H9 (cell line): ENCODE measurements around the gene MAP4K3. TPM values are rescaled to one million over a fixed set of nuclear protein-coding genes. Genes with fewer than 3 reads are reported as not detected.

Experiments used
- DNase-seq: peaks from one replicate; pipeline ENCODE4 v3.0.0-alpha.2; 2017
- H2AFZ ChIP-seq: one replicate; pipeline ENCODE4 v1.6.1; 2013; ENCODE audit warnings: mild to moderate bottlenecking, low read length, control low read depth, moderate library complexity
- H2AK5ac ChIP-seq: 2 replicates; pipeline ENCODE4 v1.6.1; 2013; ENCODE audit warnings: low read length, control low read depth, mixed read lengths; ENCODE audit not compliant: insufficient read length
- H2BK120ac ChIP-seq: one replicate; pipeline ENCODE4 v1.6.1; 2013; ENCODE audit warnings: low read depth, mild to moderate bottlenecking, low read length, control low read depth, inconsistent platforms; ENCODE audit not compliant: poor library complexity, severe bottlenecking
- H2BK12ac ChIP-seq: 2 replicates; pipeline ENCODE4 v1.6.1; 2013; ENCODE audit warnings: low read length, control low read depth, mixed read lengths, low read depth; ENCODE audit not compliant: insufficient read length
- H2BK15ac ChIP-seq: 2 replicates; pipeline ENCODE4 v1.6.1; 2013; ENCODE audit warnings: low read depth, low read length, control low read depth
- H2BK20ac ChIP-seq: one replicate; pipeline ENCODE4 v1.6.1; 2013; ENCODE audit warnings: low read depth, mild to moderate bottlenecking, low read length, control low read depth, inconsistent platforms; ENCODE audit not compliant: poor library complexity, severe bottlenecking
- H2BK5ac ChIP-seq: 2 replicates; pipeline ENCODE4 v1.6.1; 2013; ENCODE audit warnings: low read length, control low read depth, mixed read lengths; ENCODE audit not compliant: insufficient read length
- H3K14ac ChIP-seq: 2 replicates; pipeline ENCODE4 v1.6.1; 2013; ENCODE audit warnings: low read length, control low read depth; ENCODE audit not compliant: insufficient read depth
- H3K18ac ChIP-seq: 2 replicates; pipeline ENCODE4 v1.6.1; 2013; ENCODE audit warnings: low read depth, mild to moderate bottlenecking, mixed read lengths, low read length, control low read depth; ENCODE audit not compliant: insufficient read length
- H3K23ac ChIP-seq: 2 replicates; pipeline ENCODE4 v1.6.1; 2013; ENCODE audit warnings: low read length, control low read depth, mixed read lengths, low read depth; ENCODE audit not compliant: insufficient read length
- H3K23me2 ChIP-seq: 2 replicates; pipeline ENCODE4 v1.6.1; 2013; ENCODE audit warnings: low read depth, mild to moderate bottlenecking, mixed read lengths, low read length, control low read depth; ENCODE audit not compliant: insufficient read length, poor library complexity, severe bottlenecking
- H3K27ac ChIP-seq: 2 replicates; pipeline ENCODE4 v1.5.1; 2013; ENCODE audit warnings: low read length, control low read depth, mixed read lengths, low read depth; ENCODE audit not compliant: insufficient read length
- H3K27me3 ChIP-seq: 2 replicates; pipeline ENCODE4 v1.6.1; 2013; ENCODE audit warnings: low read length, control low read depth, inconsistent platforms; ENCODE audit not compliant: insufficient read depth
- H3K4ac ChIP-seq: 2 replicates; pipeline ENCODE4 v1.6.1; 2013; ENCODE audit warnings: low read depth, mild to moderate bottlenecking, control low read depth, inconsistent platforms, low read length, moderate library complexity
- H3K4me1 ChIP-seq: 2 replicates; pipeline ENCODE4 v1.6.1; 2013; ENCODE audit warnings: low read length, control low read depth, inconsistent platforms; ENCODE audit not compliant: insufficient read depth
- H3K4me2 ChIP-seq: 2 replicates; pipeline ENCODE4 v1.6.1; 2013; ENCODE audit warnings: low read length, control low read depth, mixed read lengths; ENCODE audit not compliant: insufficient read length, insufficient read depth
- H3K56ac ChIP-seq: 2 replicates; pipeline ENCODE4 v1.6.1; 2013; ENCODE audit warnings: low read depth, mild to moderate bottlenecking, mixed read lengths, low read length, control low read depth; ENCODE audit not compliant: insufficient read length
- H3K79me1 ChIP-seq: 2 replicates; pipeline ENCODE4 v1.6.1; 2013; ENCODE audit warnings: low read depth, mild to moderate bottlenecking, moderate library complexity, low read length, control low read depth, inconsistent platforms; ENCODE audit not compliant: insufficient read depth, poor library complexity, severe bottlenecking
- H3K79me2 ChIP-seq: 2 replicates; pipeline ENCODE4 v1.6.1; 2013; ENCODE audit warnings: low read length, control low read depth, inconsistent platforms; ENCODE audit not compliant: insufficient read depth
- H3K9ac ChIP-seq: 2 replicates; pipeline ENCODE4 v1.6.1; 2013; ENCODE audit warnings: low read length, control low read depth, mixed read lengths; ENCODE audit not compliant: insufficient read length; ENCODE audit errors: extremely low read depth
- H3K9me3 ChIP-seq: one replicate; pipeline ENCODE4 v1.6.1; 2013; ENCODE audit warnings: low read depth, low read length, inconsistent platforms; ENCODE audit not compliant: control insufficient read depth
- H3T11ph ChIP-seq: one replicate; pipeline ENCODE4 v1.6.1; 2013; ENCODE audit warnings: mild to moderate bottlenecking, low read length, control low read depth, inconsistent platforms
- H4K20me1 ChIP-seq: one replicate; pipeline ENCODE4 v1.6.1; 2013; ENCODE audit not compliant: control insufficient read depth, insufficient read length, insufficient read depth
- H4K5ac ChIP-seq: 2 replicates; pipeline ENCODE4 v1.6.1; 2013; ENCODE audit warnings: low read depth, mild to moderate bottlenecking, mixed read lengths, low read length, control low read depth; ENCODE audit not compliant: insufficient read length
- H4K8ac ChIP-seq: replicated peaks from 2 replicates; pipeline ENCODE4 v1.6.1; 2013; ENCODE audit warnings: low read length, control low read depth, mixed read lengths, low read depth; ENCODE audit not compliant: insufficient read length
- H4K91ac ChIP-seq: 2 replicates; pipeline ENCODE4 v1.6.1; 2013; ENCODE audit warnings: low read depth, mild to moderate bottlenecking, moderate library complexity, mixed read lengths, low read length, control low read depth; ENCODE audit not compliant: insufficient read length
- H3K27ac Mint-ChIP-seq, 3 experiments: 2 replicates in 2 of 3; 3 replicates in 1 of 3; pipeline ENCODE4 v1.8.0; 2020 to 2021; ENCODE audit warnings: mixed read lengths in 3 of 3, mild to moderate bottlenecking in 1 of 3, moderate library complexity in 1 of 3
- H3K27me3 Mint-ChIP-seq: 2 replicates; pipeline ENCODE4 v1.8.0; 2021; ENCODE audit warnings: low read depth, mild to moderate bottlenecking, moderate library complexity, mixed read lengths
- H3K36me3 Mint-ChIP-seq, 3 experiments: 2 replicates in 2 of 3; 3 replicates in 1 of 3; pipeline ENCODE4 v1.8.0; 2020 to 2021; ENCODE audit warnings: low read depth in 3 of 3, mixed read lengths in 3 of 3; ENCODE audit not compliant: insufficient read depth in 1 of 3
- H3K4me1 Mint-ChIP-seq, 2 experiments: 2 replicates each; pipeline ENCODE4 v1.8.0; 2020; ENCODE audit warnings: mixed read lengths in 2 of 2
- H3K4me3 Mint-ChIP-seq, 2 experiments: 2 replicates in 1 of 2; 3 replicates in 1 of 2; pipeline ENCODE4 v1.8.0; 2020 to 2021; ENCODE audit warnings: mild to moderate bottlenecking in 2 of 2, mixed read lengths in 2 of 2, moderate library complexity in 1 of 2
- H3K9me3 Mint-ChIP-seq, 2 experiments: 2 replicates in 1 of 2; 3 replicates in 1 of 2; pipeline ENCODE4 v1.8.0; 2020; ENCODE audit warnings: mild to moderate bottlenecking in 2 of 2, mixed read lengths in 2 of 2, moderate library complexity in 1 of 2
- CTCF ChIP-seq: fragments of 200-600 bp; sonication (generic); conservative IDR thresholded peaks from 3 replicates; pipeline ENCODE4 v1.8.0; 2021; ENCODE audit warnings: antibody characterized with exemption, mild to moderate bottlenecking
- WGBS: extraction: QIAGEN DNeasy Blood & Tissue Kit; methylation state at CpG from one replicate; pipeline ENCODE4 v1.1.7; 2013; ENCODE audit warnings: missing lambda C conversion rate, low lambda C conversion rate, mixed read lengths; ENCODE audit not compliant: insufficient read length; ENCODE audit errors: extremely low coverage; 5-methylcytosine and 5-hydroxymethylcytosine counted together
- total RNA-seq: library from RNA; stranded (reverse); gene quantifications from 2 replicates; pipeline ENCODE4 v1.2.1, GENCODE V29; 2021

The MAP4K3 gene
- total RNA-seq, 1 experiment from 2014 or later = 37.9 TPM

DNA sequence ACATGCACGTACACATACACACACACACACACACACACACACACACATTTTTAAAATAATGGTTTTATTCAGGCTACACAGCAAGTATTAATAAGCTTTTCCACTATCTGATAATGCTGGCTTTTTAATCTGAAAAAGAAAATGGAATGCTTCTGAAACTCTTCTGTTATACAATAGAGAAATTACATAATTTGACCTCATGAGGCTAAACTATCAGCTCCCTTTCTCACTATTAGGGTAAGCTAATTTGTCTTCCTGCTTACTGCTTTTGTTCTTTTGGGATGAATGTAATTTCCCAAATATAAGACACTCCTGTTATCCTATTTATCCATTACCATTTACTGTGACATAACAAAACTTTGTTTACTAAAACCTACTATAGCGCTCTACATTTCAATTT lies 41.8 kb downstream of the MAP4K3 start:
- Histone ChIP-seq H3K4me1 (peaks cover 2% of the 10 kb centered on the region; the same call in 1 of the 2 replicates), H2AK5ac (no peak overlapping the region), H3K79me1 (peaks cover 5% of the 10 kb centered on the region), H3K9ac (no peak overlapping the region), H3K18ac (no peak overlapping the region), H2BK15ac (no peak overlapping the region), H3K9me3 (no peaks in the 10 kb centered on the region), H2BK120ac (no peak overlapping the region), H3K27ac (no peak overlapping the region), H2AFZ (no peak overlapping the region), H4K91ac (no peak overlapping the region), H3K14ac (no peak overlapping the region), H3T11ph (no peak overlapping the region), H3K79me2 (peaks cover 22% of the 10 kb centered on the region; the same call in 1 of the 2 replicates), H3K23ac (no peak overlapping the region), H3K27me3 (no peaks in the 10 kb centered on the region), H4K5ac (no peak overlapping the region), H4K20me1 (no peaks in the 10 kb centered on the region), H4K8ac (no peak overlapping the region), H3K4me2 (no peak overlapping the region), H3K4ac (no peak overlapping the region), H2BK20ac (no peak overlapping the region), H3K23me2 (no peaks in the 10 kb centered on the region), H2BK5ac (no peak overlapping the region), H2BK12ac (no peak overlapping the region), H3K56ac (no peak overlapping the region)
- Mint-ChIP-seq H3K4me1 (peaks cover 20 to 29% of the 10 kb centered on the region in 2 experiments), H3K27ac (no peak overlapping the region), H3K4me3 (no peak overlapping the region), H3K27me3 (no peaks in the 10 kb centered on the region), H3K36me3 (peaks cover 0 to 6% (median 3%) of the 10 kb centered on the region in 3 experiments; a peak in 5 of 7 replicates), H3K9me3 (no peaks in the 10 kb centered on the region)
- no peak for TF ChIP-seq CTCF
- WGBS = 100% methylated on average over 1 of the region's 2 CpGs
- DNase-seq = no peak
